ENCODE results near the gene METTL4.

The METTL4 gene

GRCh38 chr18:2494921-2495320 lies 76.4 kb downstream of the METTL4 start:
- in situ Hi-C loops (cut with MboI; ENCODE audit: low pct_unique_long_range_greater_than_20kb, low sequenced_read_pairs), result no loop called here
- no peak for DNase-seq

Measured in KBM-7 (cell line).